WERI-Rb-1 (cell line): ENCODE results near the gene USP9X.

Source experiments
- DNase-seq: peaks from one replicate; pipeline ENCODE4 v3.0.0-alpha.2; 2020
- H3K27ac ChIP-seq: fragments of 250-450 bp; sonication (Bioruptor Pico); 2 replicates; pipeline ENCODE4 v1.5.1; 2020; ENCODE audit warnings: mild to moderate bottlenecking, moderate library complexity
- H3K27me3 ChIP-seq: fragments of 250-450 bp; sonication (Bioruptor Pico); 2 replicates; pipeline ENCODE4 v1.5.1; 2021; ENCODE audit warnings: mild to moderate bottlenecking, low read depth, moderate library complexity; ENCODE audit not compliant: insufficient read depth, severe bottlenecking
- H3K36me3 ChIP-seq: fragments of 250-450 bp; sonication (Bioruptor Pico); 2 replicates; pipeline ENCODE4 v1.5.1; 2020; ENCODE audit warnings: mild to moderate bottlenecking, moderate library complexity
- H3K4me3 ChIP-seq: 2 replicates; pipeline ENCODE4 v1.5.1; 2011; ENCODE audit warnings: low read depth, mild to moderate bottlenecking, control low read depth, low read length
- H3K9me3 ChIP-seq: fragments of 250-450 bp; sonication (Bioruptor Pico); 2 replicates; pipeline ENCODE4 v1.5.1; 2021; ENCODE audit warnings: mild to moderate bottlenecking, moderate library complexity; ENCODE audit not compliant: severe bottlenecking
- CTCF ChIP-seq: IDR thresholded peaks from 2 replicates; pipeline ENCODE4 v1.5.1; 2011; ENCODE audit warnings: low read depth, mild to moderate bottlenecking, control low read depth, inconsistent platforms, low read length

USP9X gene

GRCh38 chrX:41118156-41118555, 32.9 kb downstream of the USP9X start:
- DNase-seq = no peak
- TF ChIP-seq CTCF = no peak
- no peaks in the 10 kb centered on the region for H3K27me3 ChIP-seq
- no peaks in the 10 kb centered on the region for H3K9me3 ChIP-seq
- no peak overlapping the region for H3K27ac ChIP-seq
- peaks cover 3% of the 10 kb centered on the region for H3K36me3 ChIP-seq
- no peak overlapping the region for H3K4me3 ChIP-seq

- TF ChIP-seq CTCF = no peak
Measured at GRCh38 chrX:41119803-41120202, 34.6 kb downstream of the USP9X start.

GRCh38 chrX:41121766-41122165, 36.5 kb downstream of the USP9X start:
- H3K4me3 ChIP-seq = no peak overlapping the region
- H3K9me3 ChIP-seq = no peaks in the 10 kb centered on the region
- no peak for DNase-seq
- H3K27me3 ChIP-seq = no peaks in the 10 kb centered on the region
- peaks cover 21% of the 10 kb centered on the region for H3K36me3 ChIP-seq
- no peak for TF ChIP-seq CTCF
- no peak overlapping the region for H3K27ac ChIP-seq

More at GRCh38 chrX:41119803-41120202, 34.6 kb downstream of the USP9X start:
- DNase-seq = no peak
- no peak overlapping the region for H3K27ac ChIP-seq
- H3K9me3 ChIP-seq = no peaks in the 10 kb centered on the region
- no peak overlapping the region for H3K4me3 ChIP-seq
- H3K27me3 ChIP-seq = no peaks in the 10 kb centered on the region
- peaks cover 19% of the 10 kb centered on the region for H3K36me3 ChIP-seq

GRCh38 chrX:41122664-41123257, 37.5 kb downstream of the USP9X start:
- no peak for TF ChIP-seq CTCF
- Histone ChIP-seq H3K27me3 (no peaks in the 10 kb centered on the region), H3K9me3 (no peaks in the 10 kb centered on the region), H3K36me3 (peaks cover 21% of the 10 kb centered on the region), H3K27ac (no peak overlapping the region), H3K4me3 (no peak overlapping the region)
- DNase-seq = no peak

- no peak for TF ChIP-seq CTCF
- H3K36me3 ChIP-seq = peaks cover 43% of the 10 kb centered on the region
- H3K27ac ChIP-seq = no peak overlapping the region
Measured at GRCh38 chrX:41127477-41128192, 42.4 kb downstream of the USP9X start.

More at GRCh38 chrX:41127477-41128192, 42.4 kb downstream of the USP9X start:
- no peaks in the 10 kb centered on the region for H3K27me3 ChIP-seq
- DNase-seq = no peak
- H3K4me3 ChIP-seq = no peak overlapping the region
- no peaks in the 10 kb centered on the region for H3K9me3 ChIP-seq
